Panc1 (cell line): Measurements from ENCODE around the gene BTN3A1.

Experiments
- POLR2AphosphoS5 ChIP-seq: IDR thresholded peaks from 2 replicates; pipeline ENCODE4 v1.6.1; 2012; ENCODE audit warnings: mild to moderate bottlenecking, low read depth, low read length, moderate library complexity
- TF ChIP-seq, protein P1 (sequence below): fragments of 450-650 bp; IDR thresholded peaks from 2 replicates; pipeline ENCODE4 v1.5.1; 2017; ENCODE audit warnings: mild to moderate bottlenecking

DNA sequence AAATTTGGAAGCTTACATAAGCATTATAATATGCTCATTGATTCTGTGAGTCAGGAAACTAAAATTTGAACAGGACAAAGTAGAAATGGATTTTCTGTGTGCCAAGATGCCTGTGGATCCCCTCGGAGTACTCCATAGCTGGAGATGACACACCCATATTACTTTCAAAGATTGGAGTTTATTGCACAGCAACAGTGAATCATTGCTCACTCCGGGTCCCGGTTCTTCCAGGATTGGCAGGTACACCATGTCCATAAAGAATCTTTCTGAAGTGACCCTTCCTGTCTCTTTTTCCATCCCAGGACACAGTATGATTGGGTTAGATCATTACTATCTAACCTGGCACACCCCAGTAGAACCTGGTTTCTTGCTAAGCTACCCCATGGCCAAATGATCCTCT, 21.8 kb upstream of the BTN3A1 start:
- TF ChIP-seq, protein P1, sequence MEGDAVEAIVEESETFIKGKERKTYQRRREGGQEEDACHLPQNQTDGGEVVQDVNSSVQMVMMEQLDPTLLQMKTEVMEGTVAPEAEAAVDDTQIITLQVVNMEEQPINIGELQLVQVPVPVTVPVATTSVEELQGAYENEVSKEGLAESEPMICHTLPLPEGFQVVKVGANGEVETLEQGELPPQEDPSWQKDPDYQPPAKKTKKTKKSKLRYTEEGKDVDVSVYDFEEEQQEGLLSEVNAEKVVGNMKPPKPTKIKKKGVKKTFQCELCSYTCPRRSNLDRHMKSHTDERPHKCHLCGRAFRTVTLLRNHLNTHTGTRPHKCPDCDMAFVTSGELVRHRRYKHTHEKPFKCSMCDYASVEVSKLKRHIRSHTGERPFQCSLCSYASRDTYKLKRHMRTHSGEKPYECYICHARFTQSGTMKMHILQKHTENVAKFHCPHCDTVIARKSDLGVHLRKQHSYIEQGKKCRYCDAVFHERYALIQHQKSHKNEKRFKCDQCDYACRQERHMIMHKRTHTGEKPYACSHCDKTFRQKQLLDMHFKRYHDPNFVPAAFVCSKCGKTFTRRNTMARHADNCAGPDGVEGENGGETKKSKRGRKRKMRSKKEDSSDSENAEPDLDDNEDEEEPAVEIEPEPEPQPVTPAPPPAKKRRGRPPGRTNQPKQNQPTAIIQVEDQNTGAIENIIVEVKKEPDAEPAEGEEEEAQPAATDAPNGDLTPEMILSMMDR, result no peak
- no peak for TF ChIP-seq POLR2AphosphoS5
